Right cardiac atrium (tissue), 5 donors: Measurements from ENCODE around the gene ANKMY1. TPM values are rescaled to one million over a fixed set of nuclear protein-coding genes. Genes with fewer than 3 reads are reported as not detected.
A peak's percentile ranks its signal among the peaks of the same experiment; 100 is the strongest.

Source experiments
- ATAC-seq, 2 donors: fragments of 200-7000 bp; cut with Tn5 transposase; one replicate each; pipeline versions ENCODE4 v1.8.0 to v1.9.1; 2020; ENCODE audit warnings: moderate library complexity in 2 of 2, mild to moderate bottlenecking in 1 of 2
- DNase-seq, 3 donors: peaks; one replicate each; pipeline ENCODE4 v3.0.0-alpha.2; 2020
- H3K27ac ChIP-seq: one replicate; pipeline ENCODE4 v1.5.1; 2013; ENCODE audit warnings: mild to moderate bottlenecking, low read length, control low read depth, moderate library complexity
- H3K27me3 ChIP-seq: one replicate; pipeline ENCODE4 v1.6.1; 2013; ENCODE audit not compliant: control insufficient read depth, insufficient read depth
- H3K4me1 ChIP-seq: one replicate; pipeline ENCODE4 v1.6.1; 2013; ENCODE audit warnings: low read length; ENCODE audit not compliant: control insufficient read depth, insufficient read depth
- H3K4me3 ChIP-seq: one replicate; pipeline ENCODE4 v1.5.1; 2013; ENCODE audit warnings: low read length, control low read depth
- H3K9me3 ChIP-seq: one replicate; pipeline ENCODE4 v1.6.1; 2013; ENCODE audit warnings: low read length; ENCODE audit not compliant: control insufficient read depth
- WGBS: extraction: QIAGEN DNeasy Blood & Tissue Kit; methylation state at CpG from one replicate; pipeline ENCODE4 v1.1.7; 2013; 5-methylcytosine and 5-hydroxymethylcytosine counted together
- intact Hi-C, 4 donors: fragments of 100-400 bp; cut with DNase I; formaldehyde crosslinking; loops; one replicate each; pipeline versions ENCODE4 v1.11.0 to v1.14.0; 2022 to 2023
- polyA plus RNA-seq: library from polyadenylated mRNA; stranded (reverse); fragments of 200-250 nt; gene quantifications from one replicate; pipeline ENCODE4 v1.2.3, GENCODE V29; 2013
- total RNA-seq, 4 donors: library from RNA; stranded (reverse); fragmentation: NEBNext Ultra II Directional; extraction: Animal tissue kit (Norgen Biotek cat#: 25700); gene quantifications; one replicate each; pipeline ENCODE4 v1.2.1, GENCODE V29; 2021
- donor health status: healthy with polysubstance abuse.
- donor health status: DM: no; HTN: yes; CAD: no.
- donor health status: DM: no; HTN: no; CAD: no.
- donor health status: DM: no; HTN: yes; CAD: no; lungs with severe emphysema.
- donor health status: DM: yes; HTN: yes; CAD: no.

The ANKMY1 gene
- total and polyA plus RNA-seq, 5 donors, result 3.5 to 8.0 (median 7.6) TPM

DNA sequence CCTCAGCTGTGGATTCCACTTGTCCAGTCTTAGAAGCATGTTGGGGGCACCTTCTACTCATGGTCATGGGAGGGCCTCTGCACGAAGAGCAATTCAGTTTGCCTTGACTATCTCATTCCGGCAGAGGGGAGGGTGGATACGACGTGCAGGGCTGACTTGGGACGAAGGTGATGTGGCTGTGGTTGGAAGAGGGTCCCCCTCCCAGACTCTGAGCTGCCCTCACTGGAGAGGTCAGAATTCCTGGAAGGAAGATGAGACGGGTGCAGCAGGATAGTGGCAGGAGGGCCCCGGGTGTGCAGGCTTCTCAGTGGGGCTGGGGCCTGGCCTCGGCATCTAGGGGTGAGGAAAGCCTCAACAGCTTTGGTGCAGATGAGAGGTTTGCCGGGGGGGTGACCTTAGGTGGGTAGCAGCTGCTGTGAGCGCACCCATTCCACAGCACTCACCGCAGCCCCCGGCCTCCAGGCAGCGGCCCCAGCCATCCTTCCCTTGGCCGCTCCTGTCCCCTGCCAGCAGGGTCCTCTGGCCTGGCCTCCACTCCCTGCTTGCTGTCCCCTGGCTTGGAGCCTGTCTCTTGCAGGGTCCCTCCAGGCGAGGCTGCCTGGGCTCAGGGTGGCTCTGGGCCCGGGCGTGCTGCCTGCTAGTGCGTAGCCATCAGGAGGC is 13.7 kb upstream of the ANKMY1 start:
- intact Hi-C loops, result no loop called here
- no peak overlapping the region for H3K4me3 ChIP-seq
- H3K27me3 ChIP-seq, result no peaks in the 10 kb centered on the region
- 86% methylated on average over 18 of the region's 18 CpGs for WGBS
- ATAC-seq, result no peak
- DNase-seq, result peak in 2 of 3 donors; percentile 10 to 29
- H3K9me3 ChIP-seq, result no peaks in the 10 kb centered on the region
- H3K27ac ChIP-seq, result no peak overlapping the region
- H3K4me1 ChIP-seq, result peaks cover 15% of the 10 kb centered on the region

DNA sequence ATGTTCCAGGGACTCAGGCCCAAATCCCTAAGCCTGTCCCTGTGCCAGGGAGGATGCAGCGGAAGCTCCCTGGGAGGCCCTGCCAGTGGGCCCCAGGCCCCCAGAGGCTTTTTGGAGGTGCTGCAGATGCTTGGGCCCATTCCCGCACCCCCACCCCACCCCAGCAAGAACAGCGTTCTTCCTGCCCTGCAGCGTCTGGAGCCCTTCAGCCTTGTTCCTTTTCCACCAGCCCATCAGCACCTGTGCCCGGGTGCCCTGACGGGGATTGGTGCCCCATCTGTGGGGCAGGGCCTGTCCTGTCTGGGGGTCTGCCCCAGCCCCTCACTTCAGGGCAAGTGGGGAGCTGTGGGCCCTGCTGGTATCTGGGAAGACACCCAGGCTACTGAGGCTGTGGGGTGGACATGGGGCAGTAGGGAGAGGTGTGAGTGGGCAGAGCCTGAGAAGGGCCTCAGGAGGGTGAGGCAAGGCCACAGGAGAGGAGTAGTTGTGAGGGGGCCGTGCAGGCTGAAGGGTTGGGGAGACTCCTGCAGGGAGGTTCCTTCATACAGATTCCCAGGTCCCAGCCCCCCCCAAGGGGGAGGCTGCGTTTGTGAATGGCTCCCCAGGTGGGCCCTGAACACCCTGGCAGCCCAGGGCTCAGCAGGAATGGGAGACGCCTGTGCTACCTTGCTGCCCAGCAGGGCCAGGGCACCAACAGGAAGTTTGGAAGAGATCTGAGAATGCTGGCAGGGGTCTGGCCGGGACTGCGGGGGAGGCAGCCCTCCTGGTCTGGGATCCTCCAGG is 12.9 kb upstream of the ANKMY1 start:
- WGBS, result 84% methylated on average over 11 of the region's 11 CpGs

GRCh38 chr2:240569998-240570530 is 12.3 kb upstream of the ANKMY1 start:
- Histone ChIP-seq H3K9me3 (no peaks in the 10 kb centered on the region), H3K27ac (no peak overlapping the region)

More for the DNA sequence above, 12.9 kb upstream of the ANKMY1 start:
- Histone ChIP-seq H3K9me3 (no peaks in the 10 kb centered on the region), H3K4me3 (no peak overlapping the region), H3K27me3 (no peaks in the 10 kb centered on the region), H3K27ac (no peak overlapping the region), H3K4me1 (peaks cover 15% of the 10 kb centered on the region)
- DNase-seq (peak in 2 of 3 donors; percentile 51), ATAC-seq (no peak)
- intact Hi-C loops, result no loop called here

GRCh38 chr2:240569523-240569997 is 11.8 kb upstream of the ANKMY1 start:
- no peak overlapping the region for H3K27ac ChIP-seq
- DNase-seq (peak in 1 of 3 donors; percentile 65), ATAC-seq (no peak)
- 78% methylated on average over 9 of the region's 9 CpGs for WGBS
- peak overlapping the region; percentile 62 for H3K4me3 ChIP-seq
- intact Hi-C loops, result no loop called here
- H3K4me1 ChIP-seq, result peaks cover 17% of the 10 kb centered on the region
- H3K9me3 ChIP-seq, result no peaks in the 10 kb centered on the region
- no peaks in the 10 kb centered on the region for H3K27me3 ChIP-seq

More at GRCh38 chr2:240569998-240570530, 12.3 kb upstream of the ANKMY1 start:
- DNase-seq, result peak; percentile 16 to 55 (median 51)
- intact Hi-C loops, result no loop called here
- peaks cover 17% of the 10 kb centered on the region for H3K4me1 ChIP-seq
- no peak for ATAC-seq
- 93% methylated on average over 15 of the region's 15 CpGs for WGBS
- H3K27me3 ChIP-seq, result no peaks in the 10 kb centered on the region
- no peak overlapping the region for H3K4me3 ChIP-seq

- Histone ChIP-seq H3K4me3 (peak overlapping the region; percentile 62), H3K27me3 (no peaks in the 10 kb centered on the region), H3K4me1 (peaks cover 17% of the 10 kb centered on the region), H3K9me3 (no peaks in the 10 kb centered on the region), H3K27ac (peak overlapping the region; percentile 10)
- ATAC-seq (peak in 1 of 2 donors; percentile 8), DNase-seq (peak; percentile 77 to 92 (median 90))
- WGBS, result 1% methylated on average over 93 of the region's 93 CpGs
- intact Hi-C loops, result no loop called here
Observed at GRCh38 chr2:240568678-240569522, 11.1 kb upstream of the ANKMY1 start.

DNA sequence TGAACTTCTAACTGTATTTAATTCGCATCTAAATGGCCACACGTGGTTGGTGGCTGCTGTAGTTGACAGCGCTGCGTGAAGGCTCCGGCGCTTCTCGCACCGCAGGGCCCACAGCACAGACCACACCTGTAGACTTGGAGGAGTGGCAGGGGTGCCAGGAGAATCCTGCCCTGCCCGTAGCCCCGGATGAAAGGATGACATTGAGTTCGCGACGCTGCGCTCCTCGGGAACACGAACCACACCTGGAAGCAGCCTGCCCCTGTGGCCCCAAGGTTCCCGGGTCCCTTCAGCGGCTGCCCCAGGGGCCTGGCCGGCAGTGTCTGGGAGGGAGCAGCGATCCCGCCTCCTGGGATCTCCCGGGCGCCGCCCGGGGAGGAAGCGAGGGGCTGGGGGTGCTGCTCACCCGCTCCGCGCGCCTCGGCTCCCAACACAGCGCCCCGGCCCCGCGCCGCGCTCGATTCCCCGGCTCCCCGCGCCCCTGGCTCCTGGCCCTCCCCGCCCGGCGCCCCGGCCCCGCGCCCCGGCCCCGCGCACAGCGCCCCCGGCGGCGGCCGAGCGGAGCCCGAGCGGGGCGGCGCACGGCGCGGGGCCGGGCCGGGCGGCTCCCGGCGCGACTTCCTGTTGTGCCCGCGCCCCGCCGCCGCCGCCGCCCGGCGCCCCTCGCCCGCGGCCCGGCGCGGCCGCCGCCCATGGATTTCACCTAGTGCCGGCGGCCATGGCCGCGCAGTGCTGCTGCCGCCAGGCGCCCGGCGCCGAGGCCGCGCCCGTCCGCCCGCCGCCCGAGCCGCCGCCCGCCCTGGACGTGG is 10.3 kb upstream of the ANKMY1 start, which contains the start of gene RNPEPL1:
RNPEPL1 (plus strand) TSS at position 613 of the 806 bp plus-strand sequence; CDS start at position 716, 103 bp downstream.
- Histone ChIP-seq H3K4me1 (peaks cover 17% of the 10 kb centered on the region), H3K27ac (peak within 1 kb of the TSS; percentile 56), H3K4me3 (peak within 1 kb of the TSS; percentile 62), H3K27me3 (no peaks in the 10 kb centered on the region), H3K9me3 (no peaks in the 10 kb centered on the region)
- ATAC-seq (peak; percentile 3 to 5), DNase-seq (peak in 2 of 3 donors; percentile 45 to 82)
- intact Hi-C loops, result no loop called here
- under 1% methylated on average over 105 of the region's 106 CpGs for WGBS

DNA sequence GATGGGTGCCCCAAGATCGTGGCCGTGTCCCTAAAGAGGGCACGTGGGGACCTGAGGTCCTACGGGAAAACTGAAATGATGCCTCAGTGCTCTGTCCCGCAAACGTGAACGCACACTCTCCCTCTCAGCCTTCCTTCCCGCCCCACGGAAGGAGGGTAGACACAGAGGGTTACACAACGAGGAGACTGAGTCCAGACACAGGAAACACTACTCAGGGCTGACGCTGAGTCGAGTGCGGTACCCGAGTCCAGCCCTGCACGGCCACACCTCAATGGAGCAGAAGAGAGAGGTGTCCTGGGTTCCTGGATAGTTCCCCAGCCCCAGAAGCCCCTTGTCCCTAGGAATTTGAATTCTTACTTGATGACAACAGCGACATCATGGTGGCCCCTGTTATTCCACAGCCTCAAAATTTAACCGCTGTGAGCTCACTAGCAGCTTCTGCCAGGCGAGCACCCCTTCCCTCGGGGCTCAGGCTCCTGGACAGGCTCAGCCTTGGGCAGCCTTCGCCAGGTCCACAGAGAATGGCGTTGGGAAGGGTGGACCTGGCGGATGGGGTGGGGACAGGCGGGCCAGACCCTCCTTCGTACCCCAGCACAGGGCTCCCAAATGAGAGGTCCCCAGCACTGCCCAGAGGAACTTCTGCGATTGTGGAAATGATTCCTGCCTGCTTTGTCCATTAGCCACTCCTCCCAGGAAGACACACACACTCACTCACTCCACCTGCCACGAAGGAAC is 9.5 kb upstream of the ANKMY1 start:
- ATAC-seq (peak in 1 of 2 donors; percentile 9), DNase-seq (peak; percentile 26 to 60 (median 56))
- no peaks in the 10 kb centered on the region for H3K9me3 ChIP-seq
- intact Hi-C loops, result no loop called here
- H3K4me1 ChIP-seq, result peaks cover 17% of the 10 kb centered on the region
- 38% methylated on average over 26 of the region's 26 CpGs for WGBS
- peak overlapping the region; percentile 62 for H3K4me3 ChIP-seq
- H3K27ac ChIP-seq, result peak overlapping the region; percentile 56
- no peaks in the 10 kb centered on the region for H3K27me3 ChIP-seq

DNA sequence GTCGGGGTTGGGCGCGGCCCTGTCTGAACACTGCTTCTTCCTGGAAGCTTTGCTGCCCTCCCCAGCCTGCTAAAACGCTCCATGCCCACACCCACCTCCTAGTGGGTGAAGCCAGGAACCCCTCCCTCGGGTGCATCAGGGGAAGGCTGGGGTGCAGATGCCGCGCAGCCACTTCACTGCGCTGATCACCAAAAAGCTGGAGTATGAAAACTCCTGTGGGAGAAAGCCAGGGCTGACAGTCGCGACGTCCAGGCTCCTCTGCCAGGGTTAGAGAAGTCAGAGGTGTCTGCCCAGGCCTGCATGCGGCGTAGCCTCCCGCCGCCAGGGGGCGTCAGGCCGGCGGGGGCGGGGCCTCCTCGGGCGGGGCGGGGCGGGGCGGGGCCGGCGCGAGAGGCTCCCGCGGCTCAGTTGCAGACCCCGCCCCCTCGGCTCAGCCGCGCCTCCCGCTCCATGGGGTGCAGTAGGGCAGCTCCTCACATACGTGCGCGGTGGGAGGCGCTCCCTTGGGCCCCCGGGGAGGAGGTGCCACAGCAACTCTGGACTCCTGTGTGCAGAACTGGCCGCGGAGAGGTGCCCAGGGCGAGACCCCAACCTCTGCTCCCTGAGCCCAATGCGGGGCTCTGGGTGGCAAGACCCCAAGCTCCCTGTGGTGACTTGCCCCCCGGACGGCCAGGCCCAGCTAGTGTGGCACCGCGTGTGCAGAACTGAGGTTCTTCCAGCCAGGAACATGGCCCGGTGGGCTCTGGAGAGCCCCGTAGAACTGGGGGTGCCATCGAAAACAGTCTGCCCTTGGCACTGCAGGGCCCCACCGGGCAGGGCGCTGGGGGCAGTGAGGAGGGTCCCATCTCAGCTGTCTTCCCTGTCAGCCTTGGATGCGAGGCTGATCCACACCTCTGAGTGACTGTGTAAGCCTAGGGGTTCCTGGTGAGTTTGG is 8.7 kb upstream of the ANKMY1 start:
- intact Hi-C loops, result no loop called here
- peak; percentile 87 to 90 for ATAC-seq
- DNase-seq, result peak; percentile 95 to 98 (median 98)
- H3K9me3 ChIP-seq, result no peaks in the 10 kb centered on the region
- 11% methylated on average over 49 of the region's 53 CpGs for whole genome bisulfite sequencing
- H3K27me3 ChIP-seq, result no peaks in the 10 kb centered on the region
- H3K4me1 ChIP-seq, result peaks cover 17% of the 10 kb centered on the region
- peak overlapping the region; percentile 6 for H3K4me3 ChIP-seq
- H3K27ac ChIP-seq, result peak overlapping the region; percentile 79
